ENCODE data around the gene DNAI1. TPM values are rescaled to one million over a fixed set of nuclear protein-coding genes. Genes with fewer than 3 reads are reported as not detected.
A peak's percentile ranks its signal among the peaks of the same experiment; 100 is the strongest.

The DNAI1 gene
- under 1 TPM in 2 of 10 donors, not detected in 8; 0.09 to 0.18 TPM for total RNA-seq
- under 1 TPM in 1 of 2 donors, not detected in 1; 0.28 TPM for polyA plus RNA-seq
- long read RNA-seq, donor 1 = 0 reads
- long read RNA-seq, donor 2 = 0 reads
- long read RNA-seq, donor 3 = 0 reads

- Histone ChIP-seq H3K27ac (peak within 1 kb of the TSS; percentile 63 to 93 (median 89)), H3K36me3 (no peaks in the 10 kb centered on the region), H3K9me3 (no peaks in the 10 kb centered on the region), H3K4me3 (peak within 1 kb of the TSS; percentile 72 to 94 (median 85)), H3K4me1 (peaks cover 12 to 52% (median 39%) of the 10 kb centered on the region in 9 donors), H3K27me3 (peaks cover 0 to 8% (median 0%) of the 10 kb centered on the region in 7 donors)
- DNase-seq (peak; percentile 99), ATAC-seq (peak; percentile 95 to 98 (median 98))
- intact Hi-C loops (cut with DNase I) = loop anchor here in 2 of 10 donors (1.0 to 2.0 kb wide), 2 partner anchors 65 to 129 kb away; partner anchors contain the start of genes ENHO (in 1 of the 2), KIF24 (in 1 of the 2) and NUDT2 (in 1 of the 2)
- no peak for TF ChIP-seq CTCF (IDR thresholded peaks at IDR 0.05)
- 0 to 1% methylated on average over 87 to 94 of the region's 94 CpGs for WGBS, 2 donors
These were observed at the start of gene DNAI1, which contains the start of gene FAM219A for GRCh38 chr9:34458013-34458958. Gene DNAI1 (plus strand): TSS chr9:34458805. CDS start chr9:34459006, 201 bp downstream. Gene FAM219A (minus strand): TSS chr9:34458570. CDS start chr9:34458263, 307 bp downstream.

DNA sequence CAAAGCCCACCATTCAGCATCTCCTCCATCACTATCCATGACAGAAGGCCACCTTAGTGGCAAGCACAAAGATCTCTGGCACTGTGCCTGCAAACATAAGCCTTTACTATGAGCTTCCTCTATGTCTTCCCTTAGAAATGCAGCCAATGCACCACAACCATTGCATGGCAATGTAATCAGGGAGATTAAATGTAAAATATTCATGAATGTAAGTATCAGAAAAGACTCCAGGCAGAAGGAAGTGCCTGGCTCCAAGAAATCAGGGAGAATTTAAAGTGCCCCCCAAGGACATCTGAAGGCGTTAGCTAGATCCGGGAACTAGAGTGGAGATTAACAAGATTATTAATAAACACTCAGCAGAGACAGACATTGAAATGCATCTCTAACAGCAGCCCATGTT, 49.5 kb upstream of the DNAI1 start:
- Histone ChIP-seq H3K27ac (no peak overlapping the region), H3K4me3 (no peak overlapping the region), H3K36me3 (peaks cover 0 to 48% (median 4%) of the 10 kb centered on the region in 9 donors), H3K9me3 (no peaks in the 10 kb centered on the region), H3K27me3 (no peaks in the 10 kb centered on the region), H3K4me1 (peaks cover 0 to 10% (median 0%) of the 10 kb centered on the region in 9 donors)
- ATAC-seq (no peak), DNase-seq (no peak)
- intact Hi-C loops (cut with DNase I) = loop anchor here in 4 of 10 donors (5.0 to 10.0 kb wide), 5 partner anchors 86 to 783 kb away; no protein-coding TSS in a partner anchor
- WGBS, 2 donors = 69 to 75% methylated on average over 2 of the region's 2 CpGs
- TF ChIP-seq CTCF (IDR thresholded peaks at IDR 0.05) = no peak

DNA sequence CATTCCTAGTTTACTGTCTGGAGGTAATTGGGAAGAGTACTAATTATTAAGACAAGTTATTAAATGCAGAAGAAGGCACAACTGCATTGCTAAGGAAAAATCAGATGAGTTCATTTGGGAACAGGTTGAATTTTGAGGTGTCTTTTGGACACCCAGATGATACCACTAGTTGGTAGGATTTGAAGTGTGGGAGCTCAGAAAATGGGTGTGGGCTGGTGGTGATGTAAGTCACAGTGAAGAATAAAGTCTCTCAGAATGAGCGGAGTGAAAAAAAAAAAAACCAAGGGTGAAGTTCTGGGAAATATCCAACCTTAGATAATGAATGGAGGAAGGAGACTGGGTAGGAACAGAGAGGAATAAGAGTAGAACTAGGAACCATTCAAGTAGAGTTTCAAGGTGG, 46.3 kb upstream of the DNAI1 start:
- TF ChIP-seq CTCF (IDR thresholded peaks at IDR 0.05) = no peak
- no peaks in the 10 kb centered on the region for H3K27me3 ChIP-seq
- H3K4me1 ChIP-seq = peaks cover 0 to 10% (median 0%) of the 10 kb centered on the region in 9 donors
- DNase-seq (no peak), ATAC-seq (no peak)
- intact Hi-C loops (cut with DNase I) = loop anchor here in 1 of 10 donors (2.0 kb wide), 1 partner anchor 88 kb away; no protein-coding TSS in a partner anchor
- 42 to 50% methylated on average over 1 of the region's 1 CpG for WGBS, 2 donors
- no peak overlapping the region for H3K27ac ChIP-seq
- H3K4me3 ChIP-seq = no peak overlapping the region
- H3K9me3 ChIP-seq = no peaks in the 10 kb centered on the region
- peaks cover 0 to 26% (median 0%) of the 10 kb centered on the region in 9 donors for H3K36me3 ChIP-seq

DNA sequence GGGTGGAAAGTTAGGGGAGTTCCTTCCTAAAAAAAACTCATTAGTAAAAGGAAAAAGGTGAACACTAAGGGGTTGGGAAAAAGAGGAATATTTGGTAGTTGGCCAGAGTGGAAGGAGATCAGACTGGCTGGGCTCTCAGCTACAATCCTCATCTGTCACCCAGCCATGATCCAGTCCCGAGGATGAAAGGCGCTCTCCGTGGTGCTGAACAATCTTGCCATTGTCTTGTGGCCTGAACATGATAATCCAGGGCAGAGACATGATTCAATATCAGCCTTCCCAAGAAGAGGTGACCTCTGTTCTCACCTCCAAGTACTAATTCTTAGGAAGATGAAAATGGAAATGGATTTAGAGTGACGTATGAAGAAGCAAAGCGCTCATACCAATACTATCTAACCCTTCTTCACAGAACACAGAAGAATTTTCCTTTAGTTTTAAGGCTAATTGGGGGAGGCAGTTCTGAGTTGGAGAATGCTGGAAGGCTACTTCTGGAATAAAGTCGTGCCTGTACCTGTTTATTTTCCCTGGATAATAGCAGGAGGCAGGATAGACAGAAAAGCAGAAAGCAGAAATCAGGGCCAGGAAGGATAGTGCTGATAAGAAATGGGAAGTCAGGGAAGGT, 45.3 kb upstream of the DNAI1 start:
- Histone ChIP-seq H3K9me3 (no peaks in the 10 kb centered on the region), H3K27ac (no peak overlapping the region), H3K27me3 (no peaks in the 10 kb centered on the region), H3K4me3 (no peak overlapping the region), H3K4me1 (peaks cover 0 to 10% (median 0%) of the 10 kb centered on the region in 9 donors), H3K36me3 (peaks cover 0 to 27% (median 0%) of the 10 kb centered on the region in 9 donors)
- WGBS, 2 donors = 17 to 28% methylated on average over 6 of the region's 6 CpGs
- intact Hi-C loops (cut with DNase I) = loop anchor here in 1 of 10 donors (2.0 kb wide), 1 partner anchor 87 kb away; no protein-coding TSS in a partner anchor
- peak; percentile 13 to 40 for DNase-seq
- no peak for TF ChIP-seq CTCF (IDR thresholded peaks at IDR 0.05)
- peak in 2 of 8 donors; percentile 59 to 64 for ATAC-seq

Measured in heart right ventricle (tissue), 16 donors.